Stimulated activated CD8-positive, alpha-beta memory T cell treated with anti-CD3 and anti-CD28 coated beads, Interleukin-7, amount 100 ng/mL, for 24 hours (primary cell): Measurements from ENCODE around the gene BBOX1.

ENCODE experiments used
- DNase-seq: peaks from one replicate; pipeline ENCODE4 v3.0.0-alpha.2; 2020; ENCODE audit warnings: low read depth

BBOX1 gene

DNA sequence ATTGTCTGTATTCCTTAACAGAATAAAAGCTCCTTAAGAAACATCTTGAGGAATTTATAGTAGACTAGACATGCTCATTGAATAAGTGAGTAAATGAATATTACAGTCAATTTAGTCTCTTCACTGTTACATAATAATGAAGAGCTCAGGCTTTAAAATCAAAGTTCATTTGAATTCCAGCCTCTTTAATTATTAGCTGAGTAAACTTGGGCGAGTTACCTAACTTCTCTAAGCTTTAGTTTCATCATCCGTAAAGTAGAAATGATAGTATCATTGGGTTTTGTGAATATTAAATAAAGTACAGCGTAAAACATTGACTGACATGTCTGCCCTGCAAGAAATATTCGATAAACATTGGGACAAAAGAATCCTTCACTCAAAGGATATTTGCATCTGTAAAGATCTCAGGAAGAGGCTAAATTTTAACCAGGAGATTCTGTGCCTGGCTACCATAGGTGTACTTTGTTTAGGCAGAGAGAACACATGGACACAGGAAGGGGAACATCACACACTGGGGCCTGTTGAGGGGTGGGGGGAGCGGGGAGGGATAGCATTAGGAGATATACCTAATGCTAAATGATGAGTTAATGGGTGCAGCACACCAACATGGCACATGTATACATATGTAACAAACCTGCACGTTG, 15.2 kb upstream of the BBOX1 start:
- no peak for DNase-seq

- no peak for DNase-seq
These were observed 14.5 kb upstream of the BBOX1 start for GRCh38 chr11:27025957-27026733.

- no peak for DNase-seq
These were observed 12.1 kb upstream of the BBOX1 start for GRCh38 chr11:27028561-27028965.

GRCh38 chr11:27029966-27030365, 10.6 kb upstream of the BBOX1 start:
- no peak for DNase-seq

DNA sequence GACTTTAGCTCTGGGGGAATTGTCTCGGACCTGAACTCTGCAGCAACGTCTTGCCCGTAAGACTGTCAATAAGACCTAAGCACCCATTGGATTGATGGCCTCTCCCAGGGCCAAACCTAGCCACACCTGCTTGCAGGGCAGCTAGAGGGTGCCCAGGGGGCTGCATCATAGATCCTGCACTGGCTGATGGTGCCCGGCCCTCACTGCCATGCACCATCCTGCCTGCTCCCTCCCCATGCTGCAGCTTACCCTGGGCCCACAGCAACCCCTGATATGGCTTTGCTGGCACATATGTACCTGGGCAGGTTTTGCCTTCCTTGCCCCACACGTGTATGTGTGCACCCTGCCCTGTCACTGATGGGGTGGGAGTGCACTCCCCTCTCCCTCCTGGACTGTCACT, 8.9 kb upstream of the BBOX1 start:
- no peak for DNase-seq

GRCh38 chr11:27039873-27040272, 742 bp upstream of the BBOX1 start:
- DNase-seq: no peak

- DNase-seq: no peak
These were observed 705 bp downstream of the BBOX1 start for GRCh38 chr11:27041141-27041899.

DNA sequence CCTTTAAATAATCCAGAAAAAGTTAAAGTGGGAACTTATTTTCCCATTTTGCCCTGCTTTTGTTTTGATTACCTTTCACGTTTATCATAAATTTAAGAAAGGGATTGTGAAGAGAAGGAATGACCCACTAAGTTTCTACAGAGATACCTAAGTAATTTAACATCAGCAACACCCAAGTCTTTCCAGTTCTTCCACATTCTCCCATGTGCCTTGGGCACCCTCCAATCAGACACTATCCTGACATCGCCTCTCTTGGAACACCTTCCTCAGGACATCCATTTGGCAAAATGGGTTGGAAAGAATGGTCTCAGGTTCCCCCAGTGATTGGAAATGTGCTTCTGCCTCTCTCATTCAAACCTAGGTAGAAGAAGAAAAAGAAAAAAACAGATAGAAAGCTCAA, 6.3 kb downstream of the BBOX1 start:
- no peak for DNase-seq

DNA sequence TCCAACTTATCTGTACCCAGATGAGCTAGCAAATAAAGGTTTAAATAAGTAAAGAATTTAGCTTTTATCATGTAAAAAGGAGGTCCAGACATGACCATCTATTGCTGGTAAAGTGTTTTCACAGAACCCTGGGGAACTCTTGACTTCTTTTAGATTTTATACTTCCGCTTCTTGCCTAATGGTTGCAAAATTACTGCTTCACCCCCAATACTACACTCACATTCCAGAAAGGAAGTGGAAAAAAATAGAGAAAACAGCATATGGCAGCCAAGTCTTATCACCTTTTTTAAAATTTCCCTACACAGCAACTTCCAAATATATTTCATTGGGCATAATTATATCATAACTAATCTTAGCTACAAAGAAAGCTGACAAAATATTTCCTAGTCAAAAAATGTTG, 12.1 kb downstream of the BBOX1 start:
- DNase-seq: no peak

GRCh38 chr11:27055065-27055682, 14.6 kb downstream of the BBOX1 start:
- no peak for DNase-seq

DNA sequence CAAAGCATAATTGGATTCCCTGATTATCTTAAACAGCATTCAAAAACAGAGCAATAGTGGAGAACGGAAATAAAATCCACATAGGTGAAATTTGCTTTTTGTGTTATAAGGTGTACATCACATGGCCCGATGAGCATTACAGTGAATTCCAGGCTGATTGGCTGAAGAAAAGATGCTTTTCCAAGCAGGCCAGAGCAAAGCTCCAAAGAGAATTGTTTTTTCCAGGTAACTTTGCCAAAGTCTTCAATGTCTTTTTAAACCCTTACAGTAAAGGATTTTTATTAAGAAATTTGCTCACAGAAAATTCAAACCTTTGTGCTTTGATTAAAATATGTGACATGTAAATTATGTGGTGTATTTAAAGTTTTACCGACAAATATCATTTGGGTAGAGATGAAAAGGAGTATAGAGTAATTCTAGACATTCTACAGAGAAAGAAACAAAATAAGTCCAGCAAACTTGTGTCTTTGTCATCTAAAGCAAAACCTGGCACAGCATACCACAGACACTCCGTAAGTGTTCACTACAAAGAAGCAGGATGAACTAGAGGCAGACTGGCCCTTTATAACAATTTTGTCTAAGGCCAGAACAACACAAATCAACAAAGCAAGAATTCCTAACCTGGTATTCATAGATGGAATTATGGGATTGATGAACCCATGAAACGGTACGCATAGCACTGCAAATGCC, 16.6 kb downstream of the BBOX1 start:
- DNase-seq: no peak

DNA sequence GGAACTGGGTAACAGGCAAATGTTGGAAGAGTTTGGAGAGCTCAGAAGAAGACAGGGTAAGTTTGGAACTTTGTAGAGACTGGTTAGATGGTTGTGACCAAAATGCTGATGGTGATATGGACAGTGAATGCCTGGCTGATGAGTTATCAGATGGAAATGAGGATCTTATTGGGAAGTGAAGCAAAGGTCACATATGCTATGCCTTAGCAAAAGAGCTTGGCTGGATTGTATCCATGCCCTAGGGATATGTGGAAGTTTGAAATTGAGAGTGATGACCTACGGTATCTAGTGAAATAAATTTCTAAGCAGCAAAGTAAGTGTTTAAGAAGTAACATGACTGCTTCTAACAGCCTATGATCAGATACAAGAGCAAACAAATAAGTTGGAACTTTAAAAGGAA, 17.8 kb downstream of the BBOX1 start:
- no peak for DNase-seq

- DNase-seq: no peak
These were observed 18.8 kb downstream of the BBOX1 start for GRCh38 chr11:27059431-27059830.

DNA sequence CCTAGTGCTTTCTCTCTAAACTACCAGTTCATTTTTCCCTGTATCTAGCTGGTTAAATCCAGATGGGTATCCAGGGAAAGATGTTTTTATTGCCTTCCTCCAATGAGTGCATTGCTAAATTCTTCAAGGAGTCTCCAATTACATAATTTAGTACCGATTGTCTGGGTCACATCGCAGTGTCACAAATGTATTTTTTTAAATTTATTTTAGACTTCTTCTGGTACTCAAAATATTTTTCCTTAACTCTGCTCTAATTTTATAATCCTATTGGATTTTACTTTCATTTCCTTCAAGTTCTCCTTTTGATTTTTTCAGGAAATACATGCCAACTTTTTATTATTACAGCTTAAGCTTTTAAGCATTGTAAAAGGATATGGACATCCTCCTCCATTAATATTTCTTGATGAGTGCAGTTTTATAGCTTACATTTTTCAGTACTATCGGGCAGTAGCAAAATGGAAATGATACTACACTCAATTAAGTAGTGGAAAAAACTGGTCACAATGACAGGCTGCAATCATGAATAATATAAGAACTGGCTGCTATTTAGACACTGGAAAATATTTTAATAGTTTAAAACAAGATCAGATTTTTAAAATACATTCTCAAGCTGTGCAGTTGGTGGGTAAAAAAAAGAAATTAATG, 20.3 kb downstream of the BBOX1 start:
- DNase-seq: no peak

GRCh38 chr11:27061461-27061821, 20.8 kb downstream of the BBOX1 start:
- DNase-seq: no peak

DNA sequence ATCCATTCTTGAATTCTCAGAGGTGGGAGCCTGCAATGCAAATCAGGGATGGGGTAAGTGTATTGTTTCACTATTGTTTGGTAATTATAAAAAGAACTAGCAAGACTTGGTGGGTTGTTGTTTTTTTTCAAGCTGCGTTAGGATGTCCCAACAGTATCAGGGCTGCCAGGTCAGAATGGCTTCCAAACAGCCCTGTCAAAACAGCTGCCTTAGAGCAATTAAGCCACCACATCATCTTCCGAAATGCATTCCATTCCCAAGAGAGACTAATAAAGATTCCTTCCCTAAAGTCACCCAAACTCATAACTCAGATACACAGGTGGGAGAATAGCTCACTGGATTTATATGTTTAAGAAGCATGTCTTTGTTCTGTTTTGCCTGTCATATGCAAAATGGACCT, 23.5 kb downstream of the BBOX1 start:
- no peak for DNase-seq

DNA sequence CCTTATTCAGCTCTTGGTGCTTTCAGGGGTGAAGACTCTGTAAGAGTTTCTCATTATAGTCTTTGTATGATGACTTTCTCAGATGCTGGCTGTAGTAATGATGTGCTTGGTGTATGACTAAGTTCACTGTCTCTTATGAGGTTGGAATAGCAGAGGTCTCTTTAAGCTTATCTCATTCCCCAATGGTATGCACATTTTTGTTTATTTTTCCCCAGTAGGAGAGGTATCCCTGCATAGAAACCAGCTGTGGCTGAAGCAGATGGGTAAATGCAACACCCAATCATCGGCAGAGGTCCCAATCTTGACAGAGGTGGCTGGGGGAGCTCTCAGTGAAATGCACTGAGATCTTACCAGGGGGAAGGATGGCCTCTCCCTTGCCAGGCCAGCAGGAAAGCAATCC, 34.6 kb downstream of the BBOX1 start:
- no peak for DNase-seq

DNA sequence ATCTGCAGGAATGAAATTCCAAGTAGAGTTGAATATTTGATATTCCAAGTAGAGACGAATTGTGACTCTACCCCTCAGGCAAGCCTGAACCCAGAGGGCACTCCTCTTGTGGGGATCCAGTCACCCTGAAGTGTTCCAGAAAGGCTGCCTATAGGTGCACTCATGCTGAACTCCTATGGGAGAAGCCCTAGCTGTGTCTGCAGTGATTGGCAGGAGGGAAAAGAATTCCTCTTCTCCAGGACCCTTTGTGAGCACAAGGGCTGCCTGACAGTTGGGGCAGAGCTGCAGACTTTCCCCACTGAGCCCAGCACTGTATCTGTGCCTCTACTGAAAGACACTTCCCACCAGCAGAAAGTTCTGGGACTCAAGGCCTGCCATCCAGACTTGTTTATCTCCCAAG, 35.0 kb downstream of the BBOX1 start:
- DNase-seq: no peak

GRCh38 chr11:27076121-27076589, 35.5 kb downstream of the BBOX1 start:
- DNase-seq: no peak

- DNase-seq: no peak
These were observed 40.4 kb downstream of the BBOX1 start for GRCh38 chr11:27081056-27081455.

DNA sequence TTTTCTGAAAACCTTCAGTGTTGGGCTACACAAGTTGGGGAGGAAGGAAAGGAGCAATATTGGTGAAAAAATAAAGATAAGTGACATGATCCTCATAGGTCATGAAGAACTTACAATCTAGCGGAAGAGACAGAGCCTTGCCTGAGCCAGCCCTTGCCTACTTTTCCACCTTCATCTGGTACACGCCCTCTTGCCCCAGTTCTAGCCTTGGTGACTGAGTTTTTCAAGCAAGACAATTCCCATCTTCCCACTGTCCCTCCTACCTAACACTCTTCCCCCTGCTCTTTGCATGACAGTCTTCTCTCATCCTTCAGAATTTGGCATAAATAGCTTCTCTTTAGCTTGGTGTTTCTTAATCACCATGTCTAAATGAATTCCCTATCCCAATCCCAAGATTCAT, 42.6 kb downstream of the BBOX1 start:
- no peak for DNase-seq

- DNase-seq: no peak
These were observed 43.2 kb downstream of the BBOX1 start for GRCh38 chr11:27083782-27084181.
